HG03442 (cell line): ENCODE data around the gene IL32.

Experiments
- ATAC-seq: cut with Tn5 transposase; IDR thresholded peaks from one replicate; pipeline ENCODE4 v1.9.1; 2021; ENCODE audit warnings: mild to moderate bottlenecking, moderate library complexity; ENCODE audit not compliant: unreplicated experiment

The IL32 gene

DNA sequence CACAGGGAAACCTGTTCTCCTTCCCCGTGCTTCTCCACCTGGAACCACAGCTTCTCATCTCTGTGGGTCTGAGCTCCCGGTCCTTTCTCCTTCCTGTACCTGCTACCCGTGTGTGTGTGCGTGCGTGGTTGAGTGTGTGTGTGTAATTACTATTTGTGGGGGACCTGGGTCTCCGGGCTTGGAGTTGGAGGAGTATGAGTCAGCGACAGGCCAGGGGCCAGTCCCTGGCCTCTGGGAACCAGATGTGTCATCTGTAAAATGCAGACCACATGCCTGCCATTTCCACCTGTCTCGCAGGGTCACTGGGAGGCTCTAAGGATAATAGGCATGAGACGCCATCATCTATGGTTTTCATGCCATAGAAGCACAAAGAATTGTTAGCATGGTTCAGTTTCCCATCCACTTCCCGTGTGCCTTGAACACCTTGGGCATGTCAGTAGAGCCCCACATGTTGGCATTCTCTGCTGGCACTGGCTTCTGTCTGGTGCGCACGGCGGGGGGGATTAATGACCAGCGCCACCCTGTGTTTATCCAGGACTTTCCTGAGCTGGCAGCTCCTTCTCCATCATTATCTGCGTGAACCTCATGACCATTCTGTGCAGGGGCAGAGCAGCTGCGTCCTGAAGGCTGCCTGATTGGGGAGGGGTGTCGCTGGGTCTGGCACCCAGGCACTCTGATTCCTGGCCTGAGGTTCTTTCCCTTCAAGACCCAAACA is 48.5 kb downstream of the IL32 start:
- no peak for ATAC-seq

DNA sequence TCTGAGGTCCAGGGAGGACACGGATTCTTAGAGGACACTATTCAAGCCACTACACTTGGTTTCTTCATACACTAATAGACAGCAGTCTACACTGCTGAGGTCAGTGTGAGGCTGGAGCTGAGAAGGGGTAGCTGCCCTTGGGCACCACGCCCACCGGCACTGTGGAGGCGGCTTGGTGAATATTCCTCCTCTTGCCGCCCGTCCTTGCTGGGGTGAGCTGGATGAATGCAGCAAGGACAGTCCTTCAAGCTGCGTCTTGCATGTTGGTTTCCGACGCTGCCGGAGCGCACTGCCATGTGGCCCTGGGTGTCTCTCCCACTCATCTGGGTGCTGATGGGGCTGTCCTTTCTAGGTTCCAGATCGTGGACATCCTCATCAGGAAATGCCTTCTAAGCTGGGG is 49.6 kb downstream of the IL32 start:
- ATAC-seq: no peak

DNA sequence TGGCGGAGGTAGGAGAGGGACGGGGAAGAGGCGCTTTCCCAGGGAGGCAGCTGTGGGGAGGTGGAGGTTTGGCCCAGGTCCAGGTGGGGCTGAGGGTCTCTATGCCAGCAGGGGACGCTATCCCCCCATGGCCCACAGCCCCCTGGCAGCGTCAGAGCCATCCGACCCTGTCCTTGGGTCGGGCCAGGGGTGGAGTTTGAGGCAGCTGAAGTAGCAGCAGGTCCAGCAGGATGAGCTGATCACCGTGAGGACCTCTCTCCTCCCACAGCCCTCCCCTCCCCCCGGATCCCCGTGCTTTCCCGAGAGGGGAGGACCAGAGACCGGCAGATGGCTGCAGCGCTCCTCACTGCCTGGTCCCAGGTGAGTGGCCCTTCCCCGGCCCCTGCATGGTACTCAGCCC is 50.1 kb downstream of the IL32 start:
- no peak for ATAC-seq

DNA sequence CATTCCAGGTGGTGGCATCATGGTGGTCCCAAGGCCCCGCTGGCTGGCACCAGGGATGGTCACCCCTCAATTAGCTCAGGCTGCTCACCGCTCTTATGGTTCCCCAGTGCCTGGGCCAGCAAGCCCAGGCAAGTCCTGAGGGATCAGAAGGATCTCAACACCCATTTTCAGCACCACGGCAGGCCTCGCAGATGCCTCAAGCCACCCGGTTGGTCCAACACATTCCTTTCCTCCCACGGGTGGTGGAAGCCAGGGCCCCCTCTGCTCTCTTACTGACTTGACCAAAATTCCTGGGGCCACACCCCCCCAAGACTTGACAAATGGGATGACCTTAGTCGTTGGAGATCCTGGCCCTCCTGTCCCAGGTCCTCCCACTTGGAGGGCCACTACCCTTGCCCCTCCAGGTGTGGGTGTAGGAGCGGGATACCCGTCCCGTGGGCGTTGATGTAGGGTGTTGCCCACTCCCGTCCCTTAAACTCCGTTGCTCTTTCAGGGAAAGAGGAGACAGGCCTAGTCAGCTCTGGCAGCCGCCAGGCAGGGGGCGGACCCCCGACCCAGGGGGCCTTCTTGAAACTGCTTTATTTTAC is 52.9 kb downstream of the IL32 start:
- no peak for ATAC-seq

DNA sequence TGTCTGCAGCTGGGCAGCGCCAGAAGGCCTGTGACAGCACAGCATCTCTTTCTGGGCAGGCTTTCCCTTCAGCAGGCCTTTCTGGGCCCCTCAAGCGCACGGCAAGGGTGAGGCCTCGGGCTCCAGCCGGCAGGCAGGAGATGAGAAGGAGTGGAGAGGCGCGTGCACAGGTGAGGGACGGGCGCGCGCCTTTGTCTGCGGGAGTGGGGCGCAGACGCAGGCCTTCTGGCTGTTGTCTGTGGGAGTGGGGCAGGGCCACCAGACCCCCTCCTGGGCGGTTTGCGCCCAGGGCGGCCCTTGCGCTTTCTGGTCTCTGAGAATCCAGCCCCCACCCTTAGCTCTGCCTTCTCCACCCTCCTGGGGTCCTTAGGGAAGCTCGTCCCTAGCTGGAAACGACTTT is 53.4 kb downstream of the IL32 start:
- no peak for ATAC-seq
